Measurements from ENCODE around the gene CPNE8. TPM values are rescaled to one million over a fixed set of nuclear protein-coding genes. Genes with fewer than 3 reads are reported as not detected.

Gene CPNE8
- not detected in 2 replicates for total RNA-seq (2014; rRNA removed; shearing (Covaris generic); ENCODE audit: low replicate concordance)

- H3K4me1 ChIP-seq (ENCODE audit: low read length): no peaks in the 10 kb centered on the region
- H3K4me3 ChIP-seq (ENCODE audit: low read length): no peak within 1 kb of the TSS
- no peaks in the 10 kb centered on the region for H3K9me2 ChIP-seq (replicated peaks; ENCODE audit: insufficient read depth, low read length)
- peaks cover 24% of the 10 kb centered on the region for H3K9me3 ChIP-seq (ENCODE audit: low read length)
- no peaks in the 10 kb centered on the region for H4K20me1 ChIP-seq (ENCODE audit: insufficient read depth, low read depth, low read length)
- no peaks in the 10 kb centered on the region for H3K27me3 ChIP-seq (ENCODE audit: low read length)
- no peak within 1 kb of the TSS for H2AFZ ChIP-seq (ENCODE audit: low read length)
- H3K27ac ChIP-seq (ENCODE audit: low read length): no peak within 1 kb of the TSS
- DNase-seq: no peak
- no peaks in the 10 kb centered on the region for H3K36me3 ChIP-seq (ENCODE audit: insufficient read depth, low read length)
- H3K4me2 ChIP-seq (ENCODE audit: low read depth, low read length, poor library complexity, severe bottlenecking): no peak within 1 kb of the TSS
- H3K79me2 ChIP-seq (ENCODE audit: low read length): no peaks in the 10 kb centered on the region
- H3K9ac ChIP-seq (ENCODE audit: low read length): no peak within 1 kb of the TSS
These were observed at the start of gene CPNE8 for GRCh38 chr12:38905480-38906351. Gene CPNE8, minus strand, starts transcription at chr12:38905591. Its CDS starts 57 bp downstream, at chr12:38905534.

GRCh38 chr12:38954238-38954873 is 49.0 kb upstream of the CPNE8 start:
- Histone ChIP-seq H4K20me1 (ENCODE audit: insufficient read depth, low read depth, low read length) (no peaks in the 10 kb centered on the region), H3K4me2 (ENCODE audit: low read depth, low read length, poor library complexity, severe bottlenecking) (no peak overlapping the region), H3K27ac (ENCODE audit: low read length) (no peak overlapping the region), H3K27me3 (ENCODE audit: low read length) (no peaks in the 10 kb centered on the region), H3K36me3 (ENCODE audit: insufficient read depth, low read length) (no peaks in the 10 kb centered on the region), H3K4me3 (ENCODE audit: low read length) (no peak overlapping the region), H2AFZ (ENCODE audit: low read length) (no peak overlapping the region), H3K9me3 (ENCODE audit: low read length) (peaks cover 23% of the 10 kb centered on the region), H3K79me2 (ENCODE audit: low read length) (no peaks in the 10 kb centered on the region), H3K9me2 (replicated peaks; ENCODE audit: insufficient read depth, low read length) (no peaks in the 10 kb centered on the region), H3K4me1 (ENCODE audit: low read length) (no peaks in the 10 kb centered on the region), H3K9ac (ENCODE audit: low read length) (no peak overlapping the region)
- DNase-seq: no peak

GRCh38 chr12:38949363-38949762 is 44.0 kb upstream of the CPNE8 start:
- H3K4me3 ChIP-seq (ENCODE audit: low read length): no peak overlapping the region
- H3K79me2 ChIP-seq (ENCODE audit: low read length): no peaks in the 10 kb centered on the region
- no peaks in the 10 kb centered on the region for H4K20me1 ChIP-seq (ENCODE audit: insufficient read depth, low read depth, low read length)
- no peaks in the 10 kb centered on the region for H3K4me1 ChIP-seq (ENCODE audit: low read length)
- no peaks in the 10 kb centered on the region for H3K36me3 ChIP-seq (ENCODE audit: insufficient read depth, low read length)
- no peak for DNase-seq
- peaks cover 22% of the 10 kb centered on the region for H3K9me3 ChIP-seq (ENCODE audit: low read length)
- H3K27ac ChIP-seq (ENCODE audit: low read length): no peak overlapping the region
- no peak overlapping the region for H3K9ac ChIP-seq (ENCODE audit: low read length)
- no peaks in the 10 kb centered on the region for H3K27me3 ChIP-seq (ENCODE audit: low read length)
- no peak overlapping the region for H2AFZ ChIP-seq (ENCODE audit: low read length)
- no peaks in the 10 kb centered on the region for H3K9me2 ChIP-seq (replicated peaks; ENCODE audit: insufficient read depth, low read length)
- H3K4me2 ChIP-seq (ENCODE audit: low read depth, low read length, poor library complexity, severe bottlenecking): no peak overlapping the region

- Histone ChIP-seq H3K9ac (ENCODE audit: low read length) (no peak overlapping the region), H3K36me3 (ENCODE audit: insufficient read depth, low read length) (no peaks in the 10 kb centered on the region), H3K4me1 (ENCODE audit: low read length) (no peaks in the 10 kb centered on the region), H3K9me3 (ENCODE audit: low read length) (peaks cover 8% of the 10 kb centered on the region), H3K79me2 (ENCODE audit: low read length) (no peaks in the 10 kb centered on the region), H3K4me2 (ENCODE audit: low read depth, low read length, poor library complexity, severe bottlenecking) (no peak overlapping the region), H3K27ac (ENCODE audit: low read length) (no peak overlapping the region), H2AFZ (ENCODE audit: low read length) (no peak overlapping the region), H3K27me3 (ENCODE audit: low read length) (no peaks in the 10 kb centered on the region), H4K20me1 (ENCODE audit: insufficient read depth, low read depth, low read length) (no peaks in the 10 kb centered on the region), H3K4me3 (ENCODE audit: low read length) (no peak overlapping the region), H3K9me2 (replicated peaks; ENCODE audit: insufficient read depth, low read length) (no peaks in the 10 kb centered on the region)
- no peak for DNase-seq
These were observed 29.3 kb upstream of the CPNE8 start for GRCh38 chr12:38934686-38935085.

GRCh38 chr12:38934078-38934584 is 28.7 kb upstream of the CPNE8 start:
- Histone ChIP-seq H3K4me3 (ENCODE audit: low read length) (no peak overlapping the region), H4K20me1 (ENCODE audit: insufficient read depth, low read depth, low read length) (no peaks in the 10 kb centered on the region), H3K9ac (ENCODE audit: low read length) (no peak overlapping the region), H2AFZ (ENCODE audit: low read length) (no peak overlapping the region), H3K79me2 (ENCODE audit: low read length) (no peaks in the 10 kb centered on the region), H3K36me3 (ENCODE audit: insufficient read depth, low read length) (no peaks in the 10 kb centered on the region), H3K4me2 (ENCODE audit: low read depth, low read length, poor library complexity, severe bottlenecking) (no peak overlapping the region), H3K9me2 (replicated peaks; ENCODE audit: insufficient read depth, low read length) (no peaks in the 10 kb centered on the region), H3K9me3 (ENCODE audit: low read length) (peaks cover 8% of the 10 kb centered on the region; the same call in 1 of the 2 replicates), H3K27ac (ENCODE audit: low read length) (no peak overlapping the region), H3K27me3 (ENCODE audit: low read length) (no peaks in the 10 kb centered on the region), H3K4me1 (ENCODE audit: low read length) (no peaks in the 10 kb centered on the region)
- no peak for DNase-seq

- no peaks in the 10 kb centered on the region for H3K79me2 ChIP-seq (ENCODE audit: low read length)
These were observed 26.9 kb upstream of the CPNE8 start for GRCh38 chr12:38932320-38932719.

GRCh38 chr12:38931461-38931860 is 26.1 kb upstream of the CPNE8 start:
- DNase-seq: no peak
- H4K20me1 ChIP-seq (ENCODE audit: insufficient read depth, low read depth, low read length): no peaks in the 10 kb centered on the region
- H2AFZ ChIP-seq (ENCODE audit: low read length): no peak overlapping the region
- H3K79me2 ChIP-seq (ENCODE audit: low read length): no peaks in the 10 kb centered on the region
- H3K4me2 ChIP-seq (ENCODE audit: low read depth, low read length, poor library complexity, severe bottlenecking): no peak overlapping the region
- no peaks in the 10 kb centered on the region for H3K4me1 ChIP-seq (ENCODE audit: low read length)
- no peak overlapping the region for H3K4me3 ChIP-seq (ENCODE audit: low read length)
- H3K36me3 ChIP-seq (ENCODE audit: insufficient read depth, low read length): no peaks in the 10 kb centered on the region
- H3K9ac ChIP-seq (ENCODE audit: low read length): no peak overlapping the region
- H3K27ac ChIP-seq (ENCODE audit: low read length): no peak overlapping the region
- no peaks in the 10 kb centered on the region for H3K27me3 ChIP-seq (ENCODE audit: low read length)
- H3K9me2 ChIP-seq (replicated peaks; ENCODE audit: insufficient read depth, low read length): no peaks in the 10 kb centered on the region
- 0 out of 2 replicates have a peak, but pooled peaks cover 12% of the 10 kb centered on the region for H3K9me3 ChIP-seq (ENCODE audit: low read length)

More at GRCh38 chr12:38932320-38932719, 26.9 kb upstream of the CPNE8 start:
- no peak for DNase-seq
- Histone ChIP-seq H3K27me3 (ENCODE audit: low read length) (no peaks in the 10 kb centered on the region), H3K9me2 (replicated peaks; ENCODE audit: insufficient read depth, low read length) (no peaks in the 10 kb centered on the region), H3K9ac (ENCODE audit: low read length) (no peak overlapping the region), H3K4me2 (ENCODE audit: low read depth, low read length, poor library complexity, severe bottlenecking) (no peak overlapping the region), H3K4me3 (ENCODE audit: low read length) (no peak overlapping the region), H4K20me1 (ENCODE audit: insufficient read depth, low read depth, low read length) (no peaks in the 10 kb centered on the region), H2AFZ (ENCODE audit: low read length) (no peak overlapping the region), H3K27ac (ENCODE audit: low read length) (no peak overlapping the region), H3K4me1 (ENCODE audit: low read length) (no peaks in the 10 kb centered on the region), H3K9me3 (ENCODE audit: low read length) (0 out of 2 replicates have a peak, but pooled peaks cover 12% of the 10 kb centered on the region), H3K36me3 (ENCODE audit: insufficient read depth, low read length) (no peaks in the 10 kb centered on the region)

GRCh38 chr12:38930990-38931389 is 25.6 kb upstream of the CPNE8 start:
- Histone ChIP-seq H3K4me2 (ENCODE audit: low read depth, low read length, poor library complexity, severe bottlenecking) (no peak overlapping the region), H3K9me3 (ENCODE audit: low read length) (0 out of 2 replicates have a peak, but pooled peaks cover 12% of the 10 kb centered on the region), H2AFZ (ENCODE audit: low read length) (no peak overlapping the region), H3K79me2 (ENCODE audit: low read length) (no peaks in the 10 kb centered on the region), H3K9me2 (replicated peaks; ENCODE audit: insufficient read depth, low read length) (no peaks in the 10 kb centered on the region), H3K4me1 (ENCODE audit: low read length) (no peaks in the 10 kb centered on the region), H3K27ac (ENCODE audit: low read length) (no peak overlapping the region), H3K9ac (ENCODE audit: low read length) (no peak overlapping the region), H3K4me3 (ENCODE audit: low read length) (no peak overlapping the region), H3K36me3 (ENCODE audit: insufficient read depth, low read length) (no peaks in the 10 kb centered on the region), H3K27me3 (ENCODE audit: low read length) (no peaks in the 10 kb centered on the region), H4K20me1 (ENCODE audit: insufficient read depth, low read depth, low read length) (no peaks in the 10 kb centered on the region)
- no peak for DNase-seq
